Measurements from ENCODE around the gene MX2.

Gene MX2

DNA sequence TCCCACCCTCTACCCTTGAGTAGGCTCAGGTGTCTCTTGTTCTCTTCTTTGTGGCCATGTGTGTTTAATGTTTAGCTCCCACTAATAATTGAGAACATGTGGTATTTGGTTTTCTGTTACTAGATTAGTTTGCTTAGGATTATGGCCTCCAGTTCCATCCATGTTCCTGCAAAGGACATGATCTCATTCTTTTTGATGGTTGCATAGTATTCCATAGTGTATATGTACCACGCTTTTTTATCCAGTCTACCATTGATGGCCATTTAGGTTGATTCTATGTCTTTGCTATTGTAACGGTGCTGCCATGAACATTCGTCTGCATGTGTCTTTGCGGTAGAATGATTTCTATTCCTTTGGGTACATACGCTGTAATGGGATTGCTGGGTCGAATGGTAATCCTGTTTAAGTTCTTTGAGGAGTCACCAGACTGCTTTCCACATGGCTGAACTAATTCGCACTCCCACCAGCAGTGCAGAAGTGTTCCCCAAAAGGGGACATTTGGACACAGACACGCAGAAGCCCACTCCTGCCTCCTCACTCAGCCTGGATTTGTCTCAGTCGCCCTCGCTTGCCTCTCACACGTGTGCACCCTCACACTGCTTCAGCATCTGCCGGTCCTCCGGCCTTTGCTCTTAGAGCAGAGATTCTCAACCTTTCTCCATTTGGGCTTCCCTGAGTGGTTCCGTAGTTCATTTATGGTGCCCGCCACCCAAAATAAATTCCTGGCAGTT lies 3.7 kb downstream of the MX2 start:
- no peak for FAIRE-seq

DNA sequence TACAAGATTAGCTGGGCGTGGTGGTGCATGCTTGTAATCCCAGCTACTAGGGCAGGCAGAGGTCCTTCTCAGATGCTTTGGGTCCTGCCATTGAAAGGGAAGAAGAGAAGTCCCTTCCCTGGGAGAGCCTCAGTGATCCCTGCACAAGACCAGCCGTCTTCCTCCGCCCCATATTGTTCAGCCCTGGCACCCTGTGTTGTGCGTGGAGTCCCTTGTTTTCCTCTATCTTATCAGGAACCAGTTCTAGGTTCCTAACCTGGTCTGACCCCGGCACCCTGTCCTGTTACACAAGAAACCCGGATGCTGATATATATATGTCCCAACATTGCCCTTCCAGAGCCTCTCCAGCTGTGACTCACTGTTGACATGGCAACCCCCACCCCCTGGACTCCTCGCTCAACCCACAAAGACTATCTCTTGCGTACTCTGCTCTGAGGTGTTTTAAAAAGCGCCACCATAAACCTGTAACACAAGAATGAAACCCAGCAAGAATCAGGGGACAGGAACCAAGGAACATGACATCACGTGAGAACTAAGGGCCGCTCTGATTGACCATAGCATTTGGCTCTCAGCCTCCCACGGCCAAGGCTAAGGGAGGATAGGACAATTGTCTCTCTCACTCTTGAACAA lies 4.8 kb downstream of the MX2 start:
- no peak for FAIRE-seq

DNA sequence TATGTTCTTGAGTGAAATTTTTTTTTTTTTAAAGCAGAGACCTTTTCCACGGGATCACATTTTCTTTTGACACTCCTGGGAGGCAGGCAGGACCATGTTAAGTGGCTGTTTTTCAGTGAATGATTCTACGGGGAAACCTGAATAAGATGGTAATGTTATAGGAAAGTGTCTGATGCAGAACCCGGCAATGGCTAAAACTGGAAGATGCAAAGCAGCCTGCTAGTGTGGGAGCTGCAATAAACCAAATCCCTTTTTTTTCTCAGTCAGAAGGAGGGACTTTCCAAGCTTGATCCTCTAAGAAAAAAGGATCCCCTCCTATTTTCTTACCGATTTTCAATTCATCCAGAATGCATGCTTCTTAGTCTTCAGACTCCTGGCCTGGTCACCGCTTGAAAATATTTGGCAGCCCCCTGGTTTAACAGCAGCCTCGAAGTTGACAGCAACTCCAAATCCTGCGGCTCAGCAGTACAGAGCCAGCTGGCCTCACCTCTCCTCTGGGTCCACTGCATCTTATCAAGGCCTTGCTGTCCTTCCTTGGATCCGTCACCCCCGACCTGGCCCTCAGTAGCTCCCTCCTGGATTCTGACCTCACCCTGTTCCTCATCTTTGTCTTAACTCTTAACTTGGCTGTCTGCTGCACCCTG lies 5.6 kb downstream of the MX2 start:
- no peak for FAIRE-seq

DNA sequence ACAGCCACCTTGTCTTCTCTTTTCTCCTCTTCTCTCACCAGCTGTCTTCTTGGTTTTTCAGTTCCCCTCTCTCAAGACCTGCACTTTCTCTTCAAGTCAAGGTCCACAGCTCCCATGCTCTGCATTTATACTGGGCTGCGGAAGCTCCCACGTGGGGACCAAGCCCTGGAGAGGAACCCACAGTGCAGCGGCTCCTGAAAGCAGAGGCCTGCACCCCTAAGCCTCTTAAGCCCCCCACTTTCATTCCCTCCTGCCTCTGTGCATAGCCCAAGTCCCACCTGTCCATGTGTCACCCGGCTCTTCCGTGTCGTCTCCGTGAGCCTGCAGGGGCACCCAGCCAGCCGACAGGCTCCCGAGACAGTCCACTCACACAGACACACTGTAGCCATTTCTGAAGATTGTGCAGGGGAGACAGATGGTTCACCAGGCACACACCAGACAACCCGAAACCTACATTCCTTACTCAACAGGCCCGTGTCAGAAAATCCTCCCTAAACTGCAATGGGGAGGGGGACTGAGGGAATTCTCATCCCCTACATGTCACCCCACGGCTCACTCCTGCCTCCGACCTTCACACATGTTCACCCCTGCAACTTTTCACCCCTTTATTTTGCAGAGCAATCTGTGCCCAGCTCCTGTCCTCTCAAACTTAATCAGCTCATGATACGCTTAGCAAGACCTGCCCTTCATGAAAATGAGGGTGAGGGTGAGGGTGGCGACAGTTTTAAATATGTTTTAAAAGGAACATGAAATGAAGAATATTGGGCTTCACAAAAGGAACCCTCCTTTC lies 6.3 kb downstream of the MX2 start:
- FAIRE-seq: no peak

DNA sequence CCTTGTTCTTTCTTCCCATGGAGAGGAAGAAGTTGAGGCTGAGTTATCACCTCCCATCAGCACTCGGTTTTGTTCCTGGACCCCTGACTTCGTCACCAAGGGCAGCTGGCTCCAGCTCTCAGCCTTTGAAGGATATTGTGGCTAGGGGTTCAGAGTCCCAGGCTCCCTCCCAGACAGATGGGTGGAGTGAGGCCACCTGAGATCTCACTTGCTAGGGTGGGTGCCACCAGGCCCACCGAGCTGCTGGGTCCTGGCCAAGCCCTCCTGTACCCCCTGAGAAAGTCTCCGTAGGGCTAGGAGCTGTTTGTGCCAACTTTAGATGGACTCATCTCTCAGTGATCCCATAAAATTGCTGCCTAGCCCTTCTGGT lies 6.9 kb downstream of the MX2 start:
- no peak for FAIRE-seq

DNA sequence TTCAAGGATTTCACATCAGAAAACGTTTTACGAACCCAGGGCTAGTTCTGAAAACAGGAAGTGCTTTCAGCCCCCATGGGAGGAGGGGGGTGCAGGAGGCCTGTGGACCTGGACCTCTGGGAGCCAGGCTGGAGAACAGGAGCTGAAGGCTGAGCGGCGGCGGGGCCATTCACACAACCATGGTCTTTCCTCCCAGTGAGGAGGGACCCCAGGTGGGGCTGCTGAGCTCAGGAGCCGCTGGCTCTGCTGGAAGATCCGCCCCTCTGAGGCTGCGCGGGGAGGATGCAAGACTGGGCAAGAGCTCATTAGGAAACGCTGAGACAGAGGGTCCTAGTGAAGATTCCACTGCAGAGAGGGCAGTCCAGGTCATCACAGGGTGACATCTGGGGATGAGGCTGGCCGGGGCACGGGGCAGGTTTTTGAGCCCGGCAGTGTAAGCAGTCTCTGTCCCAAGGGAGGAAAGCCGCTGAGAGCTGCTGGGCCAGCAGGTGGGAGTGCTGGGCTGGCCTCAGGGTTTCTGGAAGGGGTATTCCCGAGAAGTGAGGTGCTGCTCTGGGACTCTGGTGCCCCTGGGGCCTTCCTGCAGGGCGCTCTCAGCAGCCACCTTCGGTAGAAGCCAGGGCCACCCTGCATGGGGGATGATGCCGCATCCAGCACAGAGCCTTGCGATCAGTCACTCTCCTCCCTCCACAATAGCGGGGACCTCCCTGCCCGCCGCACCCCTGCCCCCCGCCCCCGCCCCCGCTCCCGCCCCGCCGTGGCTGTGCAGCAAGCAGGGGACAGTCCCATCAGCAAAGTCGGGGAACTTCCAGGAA lies 7.5 kb downstream of the MX2 start:
- FAIRE-seq: no peak

DNA sequence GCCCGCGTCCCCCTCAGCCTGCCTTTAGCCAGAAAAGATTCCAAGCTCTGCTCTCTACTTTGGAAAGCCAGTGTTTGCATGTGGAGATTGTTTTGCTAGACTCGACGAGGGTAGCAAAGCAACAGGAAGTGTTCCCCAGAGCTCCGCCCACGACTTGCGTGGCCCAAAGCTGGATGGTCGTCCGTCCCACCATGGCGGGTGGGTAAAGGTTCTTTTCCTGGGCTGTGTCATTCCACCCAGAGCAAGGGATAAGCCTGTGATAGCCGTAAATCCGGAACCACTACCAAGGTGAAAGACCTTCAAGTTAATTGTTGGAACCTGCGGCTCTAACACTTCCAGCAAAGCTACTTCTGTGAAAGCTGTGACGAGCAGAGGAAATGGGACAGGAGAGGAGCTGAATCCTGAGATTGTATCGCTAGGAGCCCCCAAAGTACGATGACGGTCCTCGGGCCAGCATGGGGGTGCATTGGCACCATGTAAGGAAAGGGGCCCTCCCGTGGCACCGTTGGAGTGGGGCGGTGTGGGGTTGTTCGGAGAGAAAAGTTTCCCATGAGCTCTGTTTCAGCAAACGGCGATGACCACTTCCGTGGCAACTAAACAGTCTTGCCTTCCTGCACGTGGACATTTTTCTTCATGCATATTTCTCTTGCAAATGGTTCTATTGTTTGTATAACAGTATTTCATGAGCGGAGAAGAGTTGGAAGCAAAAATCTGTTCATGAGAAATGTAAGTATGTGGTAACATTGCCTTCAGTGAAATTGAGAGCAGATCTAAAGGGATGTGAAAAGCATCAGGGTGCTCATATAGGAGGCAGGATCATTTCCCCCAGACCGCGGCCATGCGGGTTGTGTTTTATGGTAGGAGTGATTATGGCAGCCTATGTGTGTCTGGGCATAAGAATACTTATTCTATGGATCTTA lies 8.4 kb downstream of the MX2 start:
- no peak for FAIRE-seq

DNA sequence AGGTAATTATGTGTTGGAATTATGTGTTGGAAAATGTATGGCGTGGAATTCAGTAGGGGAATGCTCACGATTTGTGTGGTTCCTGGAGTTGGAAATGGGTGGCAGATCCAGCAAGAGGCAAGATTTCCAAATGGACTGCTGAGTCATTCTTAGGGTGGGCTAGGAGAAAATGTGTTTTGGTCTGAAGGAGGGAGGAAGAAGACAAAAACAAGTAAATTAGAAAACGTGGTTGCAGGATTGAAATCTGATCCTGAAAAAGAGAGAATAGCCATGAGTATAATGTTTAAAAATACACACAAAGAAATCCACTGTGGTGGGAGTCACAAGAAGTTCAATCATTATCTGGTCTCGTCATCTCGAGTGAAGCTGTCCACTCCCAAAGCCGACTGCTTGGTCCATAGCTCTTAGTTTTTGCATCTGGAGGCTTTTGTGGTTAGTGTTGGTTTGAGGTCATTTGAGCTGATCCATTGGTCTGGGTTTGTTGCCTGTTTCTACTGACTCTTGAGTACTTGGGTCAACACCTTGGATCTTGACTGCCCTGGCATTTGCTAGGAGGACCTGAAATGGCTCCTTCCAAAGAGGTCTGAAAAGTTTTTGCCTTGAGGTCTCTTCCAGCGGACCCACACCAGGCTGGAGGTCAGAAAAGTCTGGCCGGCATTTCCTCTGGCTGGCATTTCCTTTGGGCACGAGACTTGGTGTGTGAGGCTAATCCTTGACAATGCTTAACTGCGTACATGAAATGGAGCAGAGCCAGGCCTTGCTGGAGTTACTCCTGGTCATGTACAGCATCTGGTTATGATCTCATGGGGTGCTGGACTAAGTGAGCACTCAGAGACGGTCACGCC lies 9.2 kb downstream of the MX2 start:
- FAIRE-seq: no peak

DNA sequence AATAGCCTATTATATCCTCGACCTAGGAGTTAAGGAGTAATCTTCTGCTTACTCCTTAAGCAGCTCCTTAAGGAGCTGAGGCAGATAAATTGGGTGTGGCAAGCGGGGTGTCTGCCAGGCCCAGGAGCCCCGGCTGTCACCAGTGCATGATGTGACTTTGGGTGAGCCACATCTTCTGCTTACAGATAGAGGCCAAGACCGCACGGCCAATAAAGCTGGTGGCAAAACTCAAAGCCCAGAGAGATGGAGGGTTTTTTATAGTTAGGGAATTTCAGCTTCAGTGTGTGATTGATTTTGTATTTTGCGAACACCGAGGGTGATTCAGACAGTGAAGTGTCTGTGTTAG lies 9.8 kb downstream of the MX2 start:
- FAIRE-seq: no peak

DNA sequence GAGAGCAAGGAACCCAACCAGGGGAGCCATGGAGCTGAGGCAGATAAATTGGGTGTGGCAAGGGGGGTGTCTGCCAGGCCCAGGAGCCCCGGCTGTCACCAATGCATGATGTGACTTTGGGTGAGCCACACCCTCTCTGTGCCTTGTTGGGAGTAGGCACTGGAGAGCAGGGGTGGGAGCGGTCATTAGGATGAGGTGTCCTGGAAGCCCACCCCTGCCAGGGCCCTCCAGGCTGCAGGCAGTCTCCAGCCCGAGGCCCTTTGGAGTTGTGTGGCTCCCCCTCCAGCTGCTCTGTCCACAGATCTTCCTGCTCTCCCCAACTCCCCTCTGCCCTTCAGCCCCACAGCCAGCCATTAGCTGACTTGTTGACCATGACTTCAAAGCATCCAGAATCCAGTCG lies 11.4 kb downstream of the MX2 start:
- FAIRE-seq: no peak

DNA sequence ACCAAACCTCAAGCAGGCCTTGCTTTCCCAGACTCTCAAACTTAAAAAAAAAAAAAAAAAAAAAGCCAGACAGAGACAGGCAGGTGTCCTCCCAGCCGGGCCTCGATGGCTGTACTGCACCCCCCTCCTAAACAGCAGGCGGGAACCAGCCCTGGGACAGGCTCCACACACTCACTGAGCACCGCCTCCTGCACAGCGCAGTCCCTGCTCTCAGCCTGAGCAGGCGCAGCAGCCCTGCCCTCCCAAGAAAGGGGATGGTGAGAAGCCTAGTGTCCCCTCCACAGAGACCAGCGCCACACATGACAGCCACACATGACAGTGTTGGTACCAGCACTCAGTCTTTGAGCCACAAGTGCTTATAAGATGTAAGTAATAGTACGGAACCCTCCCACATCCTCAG lies 11.9 kb downstream of the MX2 start:
- no peak for FAIRE-seq

DNA sequence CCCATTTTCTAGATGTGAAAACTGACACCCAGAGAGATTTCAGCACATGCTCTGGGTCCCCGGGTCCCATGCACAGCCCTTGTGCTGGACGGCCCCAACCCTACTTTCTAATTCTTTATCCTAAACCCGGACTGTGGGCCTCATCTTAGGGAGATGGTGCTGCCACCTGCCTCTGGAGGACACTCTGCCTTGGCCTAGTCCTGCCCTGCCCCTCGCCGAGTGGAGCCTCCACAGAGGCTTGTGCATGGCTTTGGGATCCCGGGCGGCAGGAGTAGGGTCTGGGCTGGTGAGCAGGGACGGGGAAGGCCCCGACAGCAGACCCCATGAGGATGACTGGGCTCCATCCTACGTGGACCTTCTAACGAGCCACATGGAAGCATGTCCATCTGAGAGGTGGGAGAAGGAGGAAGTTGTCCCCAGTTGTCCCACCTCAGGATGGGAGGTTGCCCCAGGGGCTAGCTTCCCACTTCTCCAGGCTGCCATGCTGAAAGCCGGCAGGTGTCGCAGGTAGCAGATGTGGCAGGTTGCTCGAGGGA lies 12.4 kb downstream of the MX2 start:
- no peak for FAIRE-seq

DNA sequence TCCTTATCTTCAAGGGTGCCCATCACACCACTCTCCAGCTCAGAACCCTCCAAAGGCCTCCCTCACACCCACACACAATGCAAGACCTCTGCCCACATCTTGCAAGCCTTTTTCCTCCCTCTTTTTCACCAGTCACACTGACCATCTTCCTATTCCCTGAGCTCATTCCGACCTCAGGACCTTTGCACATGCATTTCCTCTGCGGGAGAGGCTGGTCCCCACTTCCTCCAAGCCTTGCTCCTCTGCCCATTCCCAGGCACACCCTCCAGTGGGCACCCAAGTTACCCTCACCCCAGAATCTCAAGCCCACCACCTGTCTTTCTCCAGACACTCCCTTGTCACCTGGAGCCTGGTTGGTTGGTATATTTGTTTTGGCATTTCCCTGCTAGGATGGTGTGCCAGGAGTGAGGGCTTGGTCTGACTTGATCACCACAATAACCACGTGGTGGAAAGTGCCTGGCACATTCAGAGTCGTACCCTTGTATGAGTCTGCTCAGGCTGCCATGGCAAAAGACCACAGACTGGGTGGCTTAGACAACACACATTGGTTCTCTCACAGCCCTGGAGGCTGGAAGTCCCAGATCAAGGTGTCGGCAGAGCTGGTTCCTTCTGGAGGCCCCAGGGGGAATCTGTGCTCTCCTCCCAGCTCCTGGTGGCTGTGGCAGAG lies 13.2 kb downstream of the MX2 start:
- no peak for FAIRE-seq

DNA sequence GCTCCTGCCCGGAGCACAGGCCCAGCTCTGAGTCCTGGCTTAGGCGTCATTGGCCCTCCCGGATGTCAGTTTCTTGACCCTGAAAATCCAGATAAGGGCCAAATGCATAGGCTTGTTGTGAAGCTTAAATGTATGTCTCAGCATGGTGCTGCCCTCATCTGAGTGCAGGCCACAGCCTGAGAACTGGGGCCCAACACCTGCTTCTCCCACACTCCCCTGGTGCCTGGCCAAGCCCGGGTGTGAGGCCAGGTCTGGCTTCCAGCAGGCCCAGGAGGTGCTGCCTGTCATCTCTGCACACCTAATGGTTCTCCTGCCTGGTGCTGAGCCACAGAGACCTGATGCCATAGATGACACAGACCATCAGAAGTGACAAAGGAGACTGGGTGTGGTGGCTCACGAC lies 14.0 kb downstream of the MX2 start:
- FAIRE-seq: no peak

DNA sequence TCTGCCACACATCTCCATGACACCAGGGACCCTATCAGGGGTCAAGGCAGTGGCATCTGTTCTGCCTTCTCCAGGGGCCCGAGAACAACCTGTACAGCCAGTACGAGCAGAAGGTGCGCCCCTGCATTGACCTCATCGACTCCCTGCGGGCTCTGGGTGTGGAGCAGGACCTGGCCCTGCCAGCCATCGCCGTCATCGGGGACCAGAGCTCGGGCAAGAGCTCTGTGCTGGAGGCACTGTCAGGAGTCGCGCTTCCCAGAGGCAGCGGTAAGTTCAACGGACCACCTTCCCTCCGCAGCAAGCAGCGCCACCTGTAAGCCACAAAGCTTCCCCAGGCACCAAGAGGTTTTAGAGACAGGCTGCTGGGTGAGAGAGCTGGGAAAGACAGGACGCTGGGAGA lies 15.9 kb downstream of the MX2 start:
- FAIRE-seq: no peak

DNA sequence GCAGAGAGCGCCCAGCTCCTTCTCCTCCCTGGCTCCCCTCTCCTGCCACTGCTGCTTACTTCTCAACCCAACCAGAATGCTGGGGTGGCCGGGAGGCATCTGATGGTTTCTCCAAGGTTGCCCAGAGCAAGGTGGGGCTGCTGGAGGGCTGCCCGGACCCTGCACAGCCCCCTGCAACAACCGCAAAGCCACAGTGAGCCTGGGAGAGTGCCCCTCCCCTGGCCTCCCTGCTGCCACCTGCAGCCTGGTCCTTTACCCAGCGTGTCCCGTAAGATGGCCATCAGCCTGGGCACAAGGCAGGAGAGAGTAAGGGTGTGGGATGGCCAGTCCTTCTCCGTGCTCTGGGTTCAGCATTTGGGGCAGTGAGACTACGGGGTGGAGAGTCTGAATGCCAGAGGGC lies 17.0 kb downstream of the MX2 start:
- FAIRE-seq: no peak

DNA sequence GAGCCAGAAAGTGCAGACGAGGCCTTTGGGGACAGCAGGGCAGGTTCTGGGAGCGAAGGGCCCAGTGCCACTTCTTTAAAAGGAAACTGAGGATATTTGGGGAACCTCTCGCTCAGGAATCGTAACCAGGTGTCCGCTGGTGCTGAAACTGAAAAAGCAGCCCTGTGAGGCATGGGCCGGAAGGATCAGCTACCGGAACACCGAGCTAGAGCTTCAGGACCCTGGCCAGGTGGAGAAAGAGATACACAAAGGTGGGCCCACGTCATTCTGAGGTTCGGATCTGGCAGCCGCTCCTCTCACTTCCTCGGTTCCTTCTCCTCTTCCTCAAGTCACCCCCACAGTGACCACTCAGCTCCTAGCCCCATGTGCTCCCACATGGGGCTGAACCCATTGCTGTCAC lies 18.1 kb downstream of the MX2 start:
- FAIRE-seq: no peak

DNA sequence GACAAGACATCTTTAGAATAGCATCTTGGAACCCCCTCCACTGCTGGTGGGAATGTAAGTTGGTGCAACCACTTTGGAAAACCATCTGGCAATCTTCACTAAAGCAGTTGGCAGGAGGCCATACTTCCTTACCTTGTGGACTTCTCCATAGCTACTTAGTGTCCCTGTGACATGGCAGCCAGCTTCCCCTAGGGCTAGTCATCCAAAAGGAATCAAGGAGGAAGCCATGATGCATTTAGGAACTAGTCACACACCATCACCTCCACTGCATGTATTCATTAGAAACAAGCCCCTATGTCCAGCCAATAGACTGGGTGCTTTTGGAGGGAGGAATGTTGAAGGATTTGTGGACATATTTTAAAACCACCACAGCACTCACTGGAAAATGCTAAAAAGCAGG lies 19.9 kb downstream of the MX2 start:
- FAIRE-seq: no peak

DNA sequence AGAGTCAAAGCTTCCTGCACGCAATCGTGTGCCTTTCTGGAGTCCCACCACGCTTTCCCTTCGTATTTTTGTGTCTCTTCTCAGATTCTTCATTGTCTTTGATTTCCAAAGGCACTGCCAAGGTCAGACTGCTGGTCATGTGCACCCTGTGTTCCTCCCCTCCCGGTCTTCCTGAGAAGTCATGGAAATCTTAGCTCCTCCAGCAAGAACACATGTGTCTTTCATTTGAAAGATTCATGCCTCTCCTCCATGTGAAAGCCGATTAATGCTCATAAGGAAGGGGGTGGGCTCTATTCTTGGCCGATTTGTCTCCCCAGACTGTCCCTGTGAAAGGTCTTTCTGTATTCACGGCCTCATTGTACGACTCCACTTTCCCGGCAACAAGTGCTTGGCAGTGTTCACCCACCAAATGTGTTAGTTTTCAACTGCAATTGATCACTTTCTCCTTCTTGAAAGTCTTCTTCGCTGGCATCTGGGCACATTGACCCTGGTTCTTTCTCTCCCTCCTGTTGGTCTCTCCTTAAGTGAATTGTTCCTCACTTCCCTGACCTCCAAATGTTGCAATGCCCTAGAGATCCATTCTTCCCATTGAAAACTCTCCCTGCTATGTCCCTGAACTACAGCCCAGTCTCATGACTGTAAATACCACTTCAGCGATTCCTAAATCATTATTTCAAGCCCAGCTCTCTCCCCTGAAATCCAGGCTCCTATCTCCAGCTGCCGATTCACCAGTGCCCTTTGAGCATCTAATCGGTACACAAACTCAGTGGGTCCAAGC lies 25.4 kb downstream of the MX2 start:
- no peak for FAIRE-seq

All from endometrium (tissue), 2 donors.